Heart left ventricle (tissue), 16 donors: ENCODE results near the gene LSM12. TPM values are rescaled to one million over a fixed set of nuclear protein-coding genes. Genes with fewer than 3 reads are reported as not detected.
A peak's percentile ranks its signal among the peaks of the same experiment; 100 is the strongest.

ENCODE experiments used
- ATAC-seq, 4 donors: fragments of 200-7000 bp; cut with Tn5 transposase; one replicate each; pipeline ENCODE4 v1.9.1; 2020 to 2022; ENCODE audit warnings: moderate library complexity in 4 of 4, mild to moderate bottlenecking in 3 of 4, moderate number of reproducible peaks in 1 of 4
- DNase-seq, 5 donors: peaks; one replicate each; pipeline ENCODE4 v3.0.0-alpha.2; 2020
- H3K27ac ChIP-seq, 12 donors: fragments of 200-600 bp; sonication (generic) in 4 of 12; one replicate each; pipeline versions ENCODE4 v1.5.0 to v1.8.0; 2016 to 2022; ENCODE audit warnings: mild to moderate bottlenecking in 2 of 12
- H3K27me3 ChIP-seq, 9 donors: fragments of 200-600 bp; sonication (generic) in 2 of 9; one replicate each; pipeline versions ENCODE4 v1.5.1 to v1.8.0; 2016 to 2022; ENCODE audit warnings: mild to moderate bottlenecking in 3 of 9
- H3K36me3 ChIP-seq, 9 donors: fragments of 200-600 bp; sonication (generic) in 2 of 9; one replicate each; pipeline versions ENCODE4 v1.5.0 to v1.8.0; 2018 to 2022; ENCODE audit warnings: mild to moderate bottlenecking in 2 of 9
- H3K4me1 ChIP-seq, 12 donors: fragments of 200-600 bp; sonication (generic) in 4 of 12; one replicate each; pipeline versions ENCODE4 v1.5.0 to v1.8.0; 2016 to 2022; ENCODE audit warnings: mild to moderate bottlenecking in 3 of 12
- H3K4me3 ChIP-seq, 12 donors: fragments of 200-600 bp; sonication (generic) in 4 of 12; one replicate each; pipeline versions ENCODE4 v1.5.0 to v1.8.0; 2017 to 2022; ENCODE audit warnings: mild to moderate bottlenecking in 9 of 12, moderate library complexity in 4 of 12
- H3K9me3 ChIP-seq, 12 donors: fragments of 200-600 bp; sonication (generic) in 4 of 12; one replicate each; pipeline versions ENCODE4 v1.5.0 to v1.8.0; 2016 to 2022; ENCODE audit warnings: mild to moderate bottlenecking in 1 of 12
- POLR2A ChIP-seq, 2 donors: fragments of 450-650 bp; IDR thresholded peaks; one replicate each; pipeline ENCODE4 v1.6.1; 2017; ENCODE audit warnings: antibody characterized with exemption in 2 of 2, mild to moderate bottlenecking in 2 of 2, moderate library complexity in 2 of 2
- WGBS, 4 donors: extraction: QIAGEN DNeasy Blood & Tissue Kit in 2 of 4; methylation state at CpG; one replicate each; pipeline versions ENCODE4 v1.1.5 to v1.1.7; 2013 to 2018; 5-methylcytosine and 5-hydroxymethylcytosine counted together
- intact Hi-C, 10 donors: fragments of 100-400 bp; cut with DNase I; formaldehyde crosslinking; loops; one replicate each; pipeline versions ENCODE4 v1.11.1 to v1.14.2; 2022
- polyA plus RNA-seq, 2 donors: library from polyadenylated mRNA; stranded (reverse); fragments of 200-250 nt; gene quantifications; one replicate each; pipeline ENCODE4 v1.2.3, GENCODE V29; 2013
- total RNA-seq, 9 donors: library from RNA; depleted of rRNA in 2 of 9; stranded (reverse); fragments of >200 nt in 2 of 9; fragmentation: NEBNext Ultra II Directional in 3 of 9; extraction: Animal tissue kit (Norgen Biotek cat#: 25700) in 3 of 9; gene quantifications; one replicate each; pipeline versions ENCODE4 v1.1.0 to v1.2.4, GENCODE V29; 2016 to 2023
- TF ChIP-seq, protein P1 (sequence below), 12 donors: fragments of 200-600 bp; sonication (generic) in 4 of 12; IDR thresholded peaks; one replicate each; pipeline versions ENCODE4 v1.5.0 to v1.8.0; 2018 to 2022; ENCODE audit warnings: antibody characterized with exemption in 12 of 12, mild to moderate bottlenecking in 5 of 12
- donor health status: ischemic (EF 13 %, LVEDD 7.1; RV severe dilation, severe dysfunction).
- donor health status: healthy with polysubstance abuse.
- donor health status: DM: no; HTN: yes; CAD: no.
- donor health status: DM: no; HTN: no; CAD: no.
- donor health status: ischemic (EF 25% LVEDD 6.9; RV normal size, moderate dysfunction).
- donor health status: ischemic (EF 25% LVEDD 5.7; RV mildly dilated, moderate dysfunction).
- donor health status: healthy.
- donor health status: DM: yes; HTN: yes; CAD: no.
- donor health status: ischemic (EF 35%, LVEDD 5.7; RV mildly dilated, moderate dysfunction).
- donor health status: nonischemic (EF 11% LVEDD 7.7; RV severe dilation, severe dysfunction).
- donor health status: DM: yes; HTN: yes; CAD: no.
- donor health status: PGD.
- donor health status: ischemic (EF 29% LVEDD 5.4; RV normal size, mild dysfunction).
- donor health status: nonischemic (EF 23%, LVEDD 6.1; RV moderate dilation, normal function).

The LSM12 gene
- total and polyA plus RNA-seq, 11 donors, result 30.8 to 55.6 (median 43.7) TPM

DNA sequence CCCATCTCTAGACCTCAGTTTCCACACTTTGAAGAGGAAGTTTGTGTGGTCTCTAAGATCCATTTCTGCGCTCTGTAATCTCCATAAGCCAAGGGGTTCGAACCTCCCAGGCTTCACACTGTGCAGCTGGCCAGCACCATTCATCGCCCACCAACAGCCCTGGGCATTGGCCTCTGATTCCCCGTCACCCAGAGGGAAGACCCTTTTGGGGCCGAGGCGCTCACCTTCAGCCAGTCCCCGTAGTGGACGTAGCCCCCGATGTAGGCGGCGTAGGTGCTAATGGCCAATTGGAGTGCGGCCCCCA is 52.4 kb downstream of the LSM12 start:
- Histone ChIP-seq H3K36me3 (peaks cover 0 to 16% (median 4%) of the 10 kb centered on the region in 9 donors), H3K4me3 (peak overlapping the region; percentile 68 to 97 (median 84)), H3K27ac (peak overlapping the region in 10 of 12 donors; percentile 63 to 85 (median 80)), H3K9me3 (no peaks in the 10 kb centered on the region), H3K27me3 (no peaks in the 10 kb centered on the region), H3K4me1 (peaks cover 2 to 42% (median 15%) of the 10 kb centered on the region in 12 donors)
- no peak for TF ChIP-seq POLR2A (IDR thresholded peaks at IDR 0.05)
- TF ChIP-seq, protein P1, sequence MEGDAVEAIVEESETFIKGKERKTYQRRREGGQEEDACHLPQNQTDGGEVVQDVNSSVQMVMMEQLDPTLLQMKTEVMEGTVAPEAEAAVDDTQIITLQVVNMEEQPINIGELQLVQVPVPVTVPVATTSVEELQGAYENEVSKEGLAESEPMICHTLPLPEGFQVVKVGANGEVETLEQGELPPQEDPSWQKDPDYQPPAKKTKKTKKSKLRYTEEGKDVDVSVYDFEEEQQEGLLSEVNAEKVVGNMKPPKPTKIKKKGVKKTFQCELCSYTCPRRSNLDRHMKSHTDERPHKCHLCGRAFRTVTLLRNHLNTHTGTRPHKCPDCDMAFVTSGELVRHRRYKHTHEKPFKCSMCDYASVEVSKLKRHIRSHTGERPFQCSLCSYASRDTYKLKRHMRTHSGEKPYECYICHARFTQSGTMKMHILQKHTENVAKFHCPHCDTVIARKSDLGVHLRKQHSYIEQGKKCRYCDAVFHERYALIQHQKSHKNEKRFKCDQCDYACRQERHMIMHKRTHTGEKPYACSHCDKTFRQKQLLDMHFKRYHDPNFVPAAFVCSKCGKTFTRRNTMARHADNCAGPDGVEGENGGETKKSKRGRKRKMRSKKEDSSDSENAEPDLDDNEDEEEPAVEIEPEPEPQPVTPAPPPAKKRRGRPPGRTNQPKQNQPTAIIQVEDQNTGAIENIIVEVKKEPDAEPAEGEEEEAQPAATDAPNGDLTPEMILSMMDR (IDR thresholded peaks at IDR 0.05), result no peak
- peak in 3 of 4 donors; percentile 3 to 19 (median 3) for ATAC-seq
- 12 to 41% (median 14%) methylated on average over 4 to 12 of the region's 12 CpGs for WGBS, 4 donors
- DNase-seq, result no peak
- intact Hi-C loops, result loop anchor here in 3 of 10 donors (5.0 to 10.0 kb wide), 2 partner anchors 98 to 101 kb away; no protein-coding TSS in a partner anchor

DNA sequence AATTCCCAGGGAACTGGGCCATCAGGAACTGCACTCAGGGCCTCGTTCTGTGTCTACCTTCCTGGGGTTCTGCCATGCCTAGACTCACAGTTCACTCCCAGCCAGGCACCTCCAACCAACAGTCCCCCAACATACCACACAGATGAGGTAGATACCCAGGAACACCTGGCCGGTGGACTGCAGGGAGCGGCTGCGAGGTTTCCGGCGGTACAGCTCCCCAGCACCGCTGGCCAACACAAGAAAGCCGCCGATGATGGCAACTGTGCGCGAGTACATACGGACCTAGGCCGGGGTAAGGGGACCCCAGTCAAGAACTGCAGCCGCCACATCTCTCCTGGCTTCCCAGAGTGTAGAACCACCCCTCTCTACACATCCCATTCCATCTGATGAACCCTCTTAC is 53.6 kb downstream of the LSM12 start:
- 86 to 94% (median 92%) methylated on average over 13 to 14 of the region's 14 CpGs for WGBS, 4 donors
- Histone ChIP-seq H3K27ac (peak overlapping the region in 1 of 12 donors; percentile 16), H3K9me3 (no peaks in the 10 kb centered on the region), H3K36me3 (peaks cover 0 to 16% (median 5%) of the 10 kb centered on the region in 9 donors), H3K4me3 (no peak overlapping the region), H3K4me1 (peaks cover 2 to 50% (median 20%) of the 10 kb centered on the region in 12 donors), H3K27me3 (no peaks in the 10 kb centered on the region)
- no peak for ATAC-seq
- intact Hi-C loops, result loop anchor here in 3 of 10 donors (5.0 to 10.0 kb wide), 2 partner anchors 99 to 102 kb away; no protein-coding TSS in a partner anchor
- no peak for DNase-seq
- no peak for TF ChIP-seq POLR2A (IDR thresholded peaks at IDR 0.05)
- TF ChIP-seq, protein P1 (IDR thresholded peaks at IDR 0.05), result no peak

DNA sequence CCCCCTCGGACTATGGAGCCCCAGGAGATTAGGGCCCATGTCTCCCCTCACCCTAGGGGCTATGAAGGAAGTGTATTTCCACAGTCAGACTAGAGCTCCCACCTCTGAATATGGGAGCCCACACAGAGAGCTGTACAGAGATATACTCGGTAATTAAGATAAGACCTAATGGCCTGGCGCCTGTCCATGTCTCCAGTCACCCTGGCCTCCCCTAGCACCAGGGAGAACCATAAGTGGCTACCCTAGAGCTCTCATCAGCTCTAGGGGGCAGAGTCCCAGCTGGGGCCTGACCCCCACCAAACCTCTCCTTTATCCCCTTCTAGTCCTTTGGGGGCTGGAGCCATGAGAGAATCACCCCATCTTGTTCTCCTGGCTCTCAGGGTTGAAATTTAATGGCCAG is 54.1 kb downstream of the LSM12 start:
- no peaks in the 10 kb centered on the region for H3K9me3 ChIP-seq
- peaks cover 2 to 55% (median 25%) of the 10 kb centered on the region in 12 donors for H3K4me1 ChIP-seq
- no peak overlapping the region for H3K4me3 ChIP-seq
- H3K27me3 ChIP-seq, result no peaks in the 10 kb centered on the region
- peak overlapping the region in 2 of 12 donors; percentile 6 to 16 for H3K27ac ChIP-seq
- intact Hi-C loops, result loop anchor here in 3 of 10 donors (5.0 to 10.0 kb wide), 2 partner anchors 100 to 102 kb away; no protein-coding TSS in a partner anchor
- no peak for ATAC-seq
- no peak for DNase-seq
- TF ChIP-seq, protein P1 (IDR thresholded peaks at IDR 0.05), result no peak
- TF ChIP-seq POLR2A (IDR thresholded peaks at IDR 0.05), result no peak
- WGBS, 4 donors, result 36 to 55% (median 45%) methylated on average over 3 of the region's 3 CpGs
- H3K36me3 ChIP-seq, result peaks cover 0 to 16% (median 5%) of the 10 kb centered on the region in 9 donors

DNA sequence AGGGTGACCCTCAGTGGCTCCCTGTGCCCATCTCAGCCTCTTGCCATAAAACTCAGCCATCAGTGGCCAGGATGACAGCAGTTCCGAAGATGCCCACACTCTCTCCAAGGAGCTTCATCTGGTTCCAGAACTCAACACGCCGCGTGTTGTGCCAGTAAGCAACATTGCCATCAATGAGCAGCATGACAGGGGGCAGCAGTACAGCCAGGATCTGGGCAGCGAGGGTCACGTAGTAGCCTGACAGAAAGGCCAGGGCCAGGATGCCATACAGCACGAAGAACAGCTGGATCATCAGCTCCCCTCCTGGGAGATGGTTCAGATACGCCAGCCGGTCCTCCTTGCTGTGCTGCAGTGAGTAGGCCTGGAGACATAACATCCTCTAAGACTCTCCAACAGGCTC is 54.6 kb downstream of the LSM12 start:
- Histone ChIP-seq H3K27ac (peak overlapping the region in 2 of 12 donors; percentile 3 to 49), H3K9me3 (no peaks in the 10 kb centered on the region), H3K36me3 (peaks cover 0 to 16% (median 5%) of the 10 kb centered on the region in 9 donors), H3K4me3 (no peak overlapping the region), H3K4me1 (peaks cover 2 to 60% (median 29%) of the 10 kb centered on the region in 12 donors), H3K27me3 (no peaks in the 10 kb centered on the region)
- 70 to 80% (median 75%) methylated on average over 4 to 9 of the region's 9 CpGs for WGBS, 4 donors
- TF ChIP-seq POLR2A (IDR thresholded peaks at IDR 0.05), result no peak
- ATAC-seq (no peak), DNase-seq (no peak)
- intact Hi-C loops, result loop anchor here in 3 of 10 donors (5.0 to 10.0 kb wide), 2 partner anchors 100 to 103 kb away; no protein-coding TSS in a partner anchor
